ENCODE results near the gene GRAP2.

DNA sequence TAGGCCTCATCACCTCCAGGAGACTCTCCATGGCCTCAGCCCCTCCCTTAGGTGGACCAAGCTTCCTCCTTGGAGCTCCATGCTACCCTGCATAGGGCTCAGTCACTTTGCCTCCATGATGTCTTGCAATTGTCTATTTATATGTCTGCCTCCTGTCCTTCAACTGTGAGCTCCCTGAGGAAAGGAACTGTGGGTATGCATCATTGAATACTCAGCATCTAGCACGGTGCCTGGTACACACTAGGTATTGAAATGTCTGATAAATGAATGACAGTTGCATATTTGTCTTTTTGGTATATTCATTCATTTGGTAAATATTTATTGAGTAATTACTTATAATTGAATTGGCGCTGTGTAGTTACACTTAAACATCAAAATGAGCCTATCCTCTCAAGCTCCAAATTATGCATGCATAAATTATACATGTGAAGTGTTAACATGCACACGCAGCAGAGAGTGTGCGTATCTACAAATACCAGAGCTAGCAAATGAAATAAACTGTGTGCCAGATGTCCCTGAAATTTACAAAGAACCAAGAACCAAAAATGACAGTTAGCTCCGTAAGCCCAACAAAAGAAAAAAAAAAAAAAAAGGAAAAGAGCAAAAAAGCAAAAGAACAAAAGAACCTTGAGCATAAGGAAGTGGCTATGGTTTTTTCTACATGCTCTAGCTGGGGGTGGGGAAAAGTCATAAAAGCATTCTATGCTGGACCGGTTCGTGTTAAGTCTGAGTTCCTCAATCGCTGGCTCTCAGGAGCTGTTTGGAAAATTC lies 25.2 kb downstream of the GRAP2 start:
- TF ChIP-seq, protein P1, sequence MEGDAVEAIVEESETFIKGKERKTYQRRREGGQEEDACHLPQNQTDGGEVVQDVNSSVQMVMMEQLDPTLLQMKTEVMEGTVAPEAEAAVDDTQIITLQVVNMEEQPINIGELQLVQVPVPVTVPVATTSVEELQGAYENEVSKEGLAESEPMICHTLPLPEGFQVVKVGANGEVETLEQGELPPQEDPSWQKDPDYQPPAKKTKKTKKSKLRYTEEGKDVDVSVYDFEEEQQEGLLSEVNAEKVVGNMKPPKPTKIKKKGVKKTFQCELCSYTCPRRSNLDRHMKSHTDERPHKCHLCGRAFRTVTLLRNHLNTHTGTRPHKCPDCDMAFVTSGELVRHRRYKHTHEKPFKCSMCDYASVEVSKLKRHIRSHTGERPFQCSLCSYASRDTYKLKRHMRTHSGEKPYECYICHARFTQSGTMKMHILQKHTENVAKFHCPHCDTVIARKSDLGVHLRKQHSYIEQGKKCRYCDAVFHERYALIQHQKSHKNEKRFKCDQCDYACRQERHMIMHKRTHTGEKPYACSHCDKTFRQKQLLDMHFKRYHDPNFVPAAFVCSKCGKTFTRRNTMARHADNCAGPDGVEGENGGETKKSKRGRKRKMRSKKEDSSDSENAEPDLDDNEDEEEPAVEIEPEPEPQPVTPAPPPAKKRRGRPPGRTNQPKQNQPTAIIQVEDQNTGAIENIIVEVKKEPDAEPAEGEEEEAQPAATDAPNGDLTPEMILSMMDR (conservative IDR thresholded peaks at IDR 0.05; ENCODE audit: low read depth, low read length): no peak
- TF ChIP-seq EZH2 (IDR thresholded peaks at IDR 0.05; ENCODE audit: low read length, unreplicated experiment): no peak
- no peak for TF ChIP-seq EZH2phosphoT487 (IDR thresholded peaks at IDR 0.05; ENCODE audit: borderline replicate concordance, low read length)

Measured in PC-3 (cell line).